H1 (cell line): ENCODE measurements around the gene NEURL2. TPM values are rescaled to one million over a fixed set of nuclear protein-coding genes. Genes with fewer than 3 reads are reported as not detected.
A peak's percentile ranks its signal among the peaks of the same experiment; 100 is the strongest.

ENCODE experiments used
- CTCF ChIA-PET: fragments of 300-600 bp; sonication (Branson Sonifier 250); formaldehyde crosslinking; loops from one replicate; lab custom pipeline; 2021; ENCODE audit not compliant: partially characterized antibody; lab: Charles Lee
- POLR2A ChIA-PET: fragments of 300-600 bp; sonication (Branson Sonifier 250); formaldehyde crosslinking; loops from one replicate; lab custom pipeline; 2021; ENCODE audit warnings: inconsistent platforms; ENCODE audit not compliant: partially characterized antibody; lab: Charles Lee
- DNase-seq, 2 experiments: peaks; one replicate each; pipeline versions ENCODE4 v3.0.0 to v3.0.0-alpha.2; 2010 to 2022; ENCODE audit warnings: low spot score in 2 of 2, low read depth in 1 of 2, mixed read lengths in 1 of 2
- FAIRE-seq: peaks from 2 replicates; lab custom pipeline; 2011; peaks lifted over from hg19 to GRCh38; lab: Jason Lieb, UNC
- H2AFZ ChIP-seq: 2 replicates; pipeline ENCODE4 v1.8.1; 2012; ENCODE audit warnings: low read length, inconsistent platforms
- H2AK5ac ChIP-seq: 2 replicates; pipeline ENCODE4 v1.6.1; 2013; ENCODE audit warnings: low read depth, low read length
- H2BK120ac ChIP-seq: replicated peaks from 2 replicates; pipeline ENCODE3; 2013; ENCODE audit warnings: low read depth, low read length, inconsistent platforms
- H2BK12ac ChIP-seq: 2 replicates; pipeline ENCODE4 v1.6.1; 2013; ENCODE audit warnings: low read depth, low read length
- H2BK15ac ChIP-seq: 2 replicates; pipeline ENCODE4 v1.6.1; 2013; ENCODE audit warnings: low read length
- H2BK20ac ChIP-seq: 2 replicates; pipeline ENCODE4 v1.6.1; 2013; ENCODE audit warnings: low read length
- H2BK5ac ChIP-seq: 2 replicates; pipeline ENCODE4 v1.6.1; 2013; ENCODE audit warnings: low read depth, low read length
- H3K14ac ChIP-seq: 2 replicates; pipeline ENCODE4 v1.6.1; 2013; ENCODE audit warnings: inconsistent platforms; ENCODE audit not compliant: insufficient read length
- H3K18ac ChIP-seq: 2 replicates; pipeline ENCODE4 v1.6.1; 2013; ENCODE audit warnings: low read length; ENCODE audit errors: extremely low read depth
- H3K23ac ChIP-seq: 2 replicates; pipeline ENCODE4 v1.6.1; 2013; ENCODE audit warnings: inconsistent platforms; ENCODE audit not compliant: insufficient read length
- H3K23me2 ChIP-seq: 2 replicates; pipeline ENCODE4 v1.6.1; 2013; ENCODE audit warnings: low read depth, low read length
- H3K27ac ChIP-seq: 2 replicates; pipeline ENCODE4 v1.6.1; 2011; ENCODE audit warnings: low read depth, low read length, inconsistent platforms
- H3K27me3 ChIP-seq, 4 experiments: replicated peaks in 1 of 4; 1 replicate in 1 of 4; 2 replicates in 3 of 4; pipeline versions ENCODE4 v1.6.1 to v1.8.1; 2011 to 2013; ENCODE audit warnings: low read length in 3 of 4, mild to moderate bottlenecking in 3 of 4, inconsistent platforms in 2 of 4, mixed read lengths in 2 of 4, moderate library complexity in 1 of 4; ENCODE audit not compliant: control insufficient read depth in 3 of 4, insufficient read depth in 3 of 4; ENCODE audit errors: extremely low read depth in 1 of 4
- H3K36me3 ChIP-seq, 4 experiments: 2 replicates each; pipeline versions ENCODE4 v1.6.1 to v1.8.1; 2011 to 2013; ENCODE audit warnings: mild to moderate bottlenecking in 4 of 4, low read length in 3 of 4, moderate library complexity in 2 of 4, control low read depth in 1 of 4, inconsistent platforms in 1 of 4; ENCODE audit not compliant: insufficient read depth in 4 of 4, control insufficient read depth in 2 of 4
- H3K4ac ChIP-seq: replicated peaks from 2 replicates; pipeline ENCODE3; 2013; ENCODE audit warnings: low read length, low read depth, mixed read lengths, inconsistent platforms; ENCODE audit not compliant: insufficient read length
- H3K4me1 ChIP-seq, 4 experiments: replicated peaks in 1 of 4; 1 replicate in 1 of 4; 2 replicates in 3 of 4; pipeline versions ENCODE4 v1.6.1 to v1.8.1; 2011 to 2013; ENCODE audit warnings: low read length in 3 of 4, inconsistent platforms in 2 of 4, mixed read lengths in 1 of 4; ENCODE audit not compliant: insufficient read depth in 4 of 4, control insufficient read depth in 3 of 4
- H3K4me2 ChIP-seq, 2 experiments: 2 replicates each; pipeline versions ENCODE4 v1.6.1 to v1.8.1; 2011 to 2013; ENCODE audit warnings: low read depth in 2 of 2, low read length in 2 of 2, control low read depth in 1 of 2, inconsistent platforms in 1 of 2, mild to moderate bottlenecking in 1 of 2; ENCODE audit not compliant: insufficient read depth in 1 of 2
- H3K4me3 ChIP-seq, 4 experiments: fragments of 200-600, 300-600 bp in 1 of 4; sonication (generic), shearing (Covaris generic), sonication (Bioruptor Twin) in 1 of 4; 2 replicates each; pipeline versions ENCODE4 v1.5.1 to v1.8.1; 2011 to 2016; ENCODE audit warnings: low read length in 4 of 4, low read depth in 3 of 4, control low read depth in 2 of 4, inconsistent platforms in 2 of 4, mild to moderate bottlenecking in 2 of 4, mixed read lengths in 1 of 4, moderate library complexity in 1 of 4; ENCODE audit not compliant: insufficient read depth in 2 of 4; ENCODE audit errors: extremely low read depth in 1 of 4
- H3K56ac ChIP-seq: replicated peaks from 2 replicates; pipeline ENCODE3; 2013; ENCODE audit warnings: low read depth, mild to moderate bottlenecking, mixed read lengths, low read length, inconsistent platforms; ENCODE audit not compliant: insufficient read length
- H3K79me1 ChIP-seq: 2 replicates; pipeline ENCODE4 v1.6.1; 2013; ENCODE audit warnings: low read depth, low read length, control low read depth
- H3K79me2 ChIP-seq, 2 experiments: 2 replicates each; pipeline versions ENCODE4 v1.6.1 to v1.8.1; 2012 to 2013; ENCODE audit warnings: low read length in 2 of 2, mild to moderate bottlenecking in 2 of 2, inconsistent platforms in 1 of 2; ENCODE audit not compliant: insufficient read depth in 2 of 2, control insufficient read depth in 1 of 2
- H3K9ac ChIP-seq, 4 experiments: replicated peaks in 1 of 4; 1 replicate in 1 of 4; 2 replicates in 3 of 4; pipeline versions ENCODE4 v1.6.1 to v1.8.1; 2011 to 2013; ENCODE audit warnings: low read depth in 3 of 4, low read length in 3 of 4, control low read depth in 2 of 4, mild to moderate bottlenecking in 2 of 4, moderate library complexity in 2 of 4, inconsistent platforms in 1 of 4; ENCODE audit errors: extremely low read depth in 1 of 4
- H3K9me3 ChIP-seq, 2 experiments: 2 replicates each; pipeline versions ENCODE4 v1.6.1 to v1.8.1; 2012 to 2013; ENCODE audit warnings: mild to moderate bottlenecking in 2 of 2, moderate library complexity in 2 of 2, control low read depth in 1 of 2, inconsistent platforms in 1 of 2, low read depth in 1 of 2, low read length in 1 of 2, mixed read lengths in 1 of 2; ENCODE audit not compliant: insufficient read depth in 2 of 2
- H4K20me1 ChIP-seq, 2 experiments: replicated peaks in 1 of 2; 2 replicates each; pipeline versions ENCODE3 to v1.8.1; 2011 to 2013; ENCODE audit warnings: inconsistent platforms in 2 of 2, low read length in 2 of 2, mild to moderate bottlenecking in 1 of 2; ENCODE audit not compliant: insufficient read depth in 2 of 2, control insufficient read depth in 1 of 2
- H4K5ac ChIP-seq: 2 replicates; pipeline ENCODE4 v1.6.1; 2013; ENCODE audit warnings: low read length, low read depth, mixed read lengths, inconsistent platforms; ENCODE audit not compliant: insufficient read length
- H4K8ac ChIP-seq: 2 replicates; pipeline ENCODE4 v1.8.0; 2013; ENCODE audit warnings: mild to moderate bottlenecking, moderate library complexity, low read length, inconsistent platforms; ENCODE audit not compliant: insufficient read depth; ENCODE audit errors: extremely low read depth
- H4K91ac ChIP-seq: replicated peaks from 2 replicates; pipeline ENCODE3; 2013; ENCODE audit warnings: low read length, mixed read lengths, inconsistent platforms; ENCODE audit not compliant: insufficient read length
- BACH1 ChIP-seq: IDR thresholded peaks from 2 replicates; pipeline ENCODE4 v1.6.1; 2012; ENCODE audit warnings: low read length, improper control_type of control experiment
- CHD2 ChIP-seq: IDR thresholded peaks from 2 replicates; pipeline ENCODE4 v1.6.1; 2012; ENCODE audit warnings: low read length, improper control_type of control experiment
- EGR1 ChIP-seq: IDR thresholded peaks from 2 replicates; pipeline ENCODE4 v1.6.1; 2011; ENCODE audit warnings: low read depth, low read length, borderline replicate concordance
- KDM4A ChIP-seq: IDR thresholded peaks from one replicate; pipeline ENCODE4 v1.7.1; 2012; ENCODE audit warnings: low read depth, mild to moderate bottlenecking, moderate library complexity, low read length, inconsistent platforms; ENCODE audit not compliant: severe bottlenecking
- MAX ChIP-seq: IDR thresholded peaks from 2 replicates; pipeline ENCODE4 v1.6.1; 2012; ENCODE audit warnings: inconsistent platforms
- PHF8 ChIP-seq: fragments of 200-600 bp; sonication (generic); conservative IDR thresholded peaks from 2 replicates; pipeline ENCODE4 v1.7.1; 2012; ENCODE audit warnings: low read depth, mild to moderate bottlenecking, inconsistent platforms, low read length, moderate library complexity
- RAD21 ChIP-seq, 2 experiments: IDR thresholded peaks in 1 of 2; conservative IDR thresholded peaks in 1 of 2; 2 replicates each; pipeline ENCODE4 v1.6.1; 2011; ENCODE audit warnings: low read depth in 2 of 2, low read length in 2 of 2, improper control_type of control experiment in 1 of 2, inconsistent platforms in 1 of 2, mild to moderate bottlenecking in 1 of 2, moderate library complexity in 1 of 2
- SP1 ChIP-seq: IDR thresholded peaks from 2 replicates; pipeline ENCODE4 v1.6.1; 2011; ENCODE audit warnings: low read depth, low read length
- TCF12 ChIP-seq: IDR thresholded peaks from 2 replicates; pipeline ENCODE4 v1.6.1; 2011; ENCODE audit warnings: low read depth, mild to moderate bottlenecking, low read length
- TEAD4 ChIP-seq: IDR thresholded peaks from 2 replicates; pipeline ENCODE4 v1.6.1; 2012; ENCODE audit warnings: low read depth, low read length, inconsistent platforms, mixed read lengths
- polyA plus RNA-seq, 7 experiments: library from polyadenylated mRNA; depleted of rRNA in 3 of 7; stranded (reverse) in 5 of 7; unstranded in 2 of 7; fragments of >200 nt in 5 of 7; fragments of 200-250 nt in 2 of 7; gene quantifications; 1 replicate in 5 of 7; 2 replicates in 1 of 7; 4 replicates in 1 of 7; pipeline versions ENCODE4 v1.2.1 to v1.2.3, GENCODE V29; 2011 to 2013; ENCODE audit warnings: missing spikeins in 2 of 7, mixed read lengths in 2 of 7
- total RNA-seq: library from RNA; stranded (reverse); fragmentation: NEBNext Ultra II Directional; extraction: Animal tissue kit (Norgen Biotek cat#: 25700); gene quantifications from 2 replicates; pipeline ENCODE4 v1.2.1, GENCODE V29; 2021

NEURL2 gene
- total and polyA plus RNA-seq, 2 of the 8 experiments (the other 6 are each of a cell fraction or from before 2014, with no cell fraction given), result 6.9 TPM

GRCh38 chr20:45851501-45851900 lies 39.5 kb downstream of the NEURL2 start:
- POLR2A ChIA-PET, result interaction anchor here (1.1 to 9.9 kb wide), 4 partner anchors 13 to 39 kb away, joined by 3 to 178 read pairs (median 5); partner anchors contain the start of gene SNX21
- CTCF ChIA-PET, result interaction anchor here (1.9 to 2.0 kb wide), 2 partner anchors 11 to 26 kb away, joined by 5 to 7 read pairs; no protein-coding TSS in a partner anchor
- H2BK120ac ChIP-seq, result no peak overlapping the region

More at GRCh38 chr20:45851501-45851900, 39.5 kb downstream of the NEURL2 start:
- Histone ChIP-seq H3K36me3 (peaks cover 0 to 27% (median 0%) of the 10 kb centered on the region in 4 experiments; a peak in 3 of 8 replicates), H3K4ac (no peak overlapping the region), H3K14ac (no peak overlapping the region), H2BK15ac (no peak overlapping the region), H3K4me3 (no peak overlapping the region), H3K27me3 (no peaks in the 10 kb centered on the region), H3K27ac (no peak overlapping the region), H3K9me3 (no peaks in the 10 kb centered on the region), H2BK12ac (0 out of 2 replicates have a peak overlapping the region, but pooled peaks have one; percentile 5), H3K23ac (no peak overlapping the region), H3K18ac (no peak overlapping the region; the same call in 1 of the 2 replicates), H4K8ac (no peak overlapping the region), H3K9ac (no peak overlapping the region), H2BK20ac (no peak overlapping the region), H2AK5ac (no peak overlapping the region), H3K79me2 (peaks cover 0 to 19% of the 10 kb centered on the region in 2 experiments; a peak in 2 of 4 replicates), H3K56ac (no peak overlapping the region), H4K5ac (no peak overlapping the region), H2AFZ (no peak overlapping the region), H3K23me2 (no peaks in the 10 kb centered on the region; the same call in 1 of the 2 replicates), H4K20me1 (no peaks in the 10 kb centered on the region), H3K4me1 (peaks cover 4 to 16% (median 12%) of the 10 kb centered on the region in 4 experiments), H3K4me2 (no peak overlapping the region), H2BK5ac (no peak overlapping the region), H4K91ac (no peak overlapping the region), H3K79me1 (no peaks in the 10 kb centered on the region; the same call in 1 of the 2 replicates)
- TF ChIP-seq KDM4A, result no peak
- no peak for TF ChIP-seq BACH1
- no peak for TF ChIP-seq EGR1
- TF ChIP-seq SP1, result no peak
- TF ChIP-seq CHD2, result no peak
- TF ChIP-seq RAD21 (IDR thresholded peaks at IDR 0.05 in 1 of 2, conservative IDR thresholded peaks at IDR 0.05 in 1 of 2; ENCODE audit: low read depth in 2 of 2, low read length in 2 of 2), result no peak
- no peak for TF ChIP-seq TCF12
- no peak for TF ChIP-seq PHF8
- no peak for TF ChIP-seq MAX
- TF ChIP-seq TEAD4, result no peak
- DNase-seq, result no peak
- FAIRE-seq, result no peak
